GM12801 (cell line): ENCODE results near the gene MGRN1.

Source experiments
- TF ChIP-seq, protein P1 (sequence below): IDR thresholded peaks from one replicate; pipeline ENCODE4 v1.5.1; 2011; ENCODE audit warnings: control low read depth; ENCODE audit not compliant: insufficient read length; ENCODE audit errors: extremely low read depth

Gene MGRN1

GRCh38 chr16:4676831-4677230, 52.2 kb downstream of the MGRN1 start:
- TF ChIP-seq, protein P1, sequence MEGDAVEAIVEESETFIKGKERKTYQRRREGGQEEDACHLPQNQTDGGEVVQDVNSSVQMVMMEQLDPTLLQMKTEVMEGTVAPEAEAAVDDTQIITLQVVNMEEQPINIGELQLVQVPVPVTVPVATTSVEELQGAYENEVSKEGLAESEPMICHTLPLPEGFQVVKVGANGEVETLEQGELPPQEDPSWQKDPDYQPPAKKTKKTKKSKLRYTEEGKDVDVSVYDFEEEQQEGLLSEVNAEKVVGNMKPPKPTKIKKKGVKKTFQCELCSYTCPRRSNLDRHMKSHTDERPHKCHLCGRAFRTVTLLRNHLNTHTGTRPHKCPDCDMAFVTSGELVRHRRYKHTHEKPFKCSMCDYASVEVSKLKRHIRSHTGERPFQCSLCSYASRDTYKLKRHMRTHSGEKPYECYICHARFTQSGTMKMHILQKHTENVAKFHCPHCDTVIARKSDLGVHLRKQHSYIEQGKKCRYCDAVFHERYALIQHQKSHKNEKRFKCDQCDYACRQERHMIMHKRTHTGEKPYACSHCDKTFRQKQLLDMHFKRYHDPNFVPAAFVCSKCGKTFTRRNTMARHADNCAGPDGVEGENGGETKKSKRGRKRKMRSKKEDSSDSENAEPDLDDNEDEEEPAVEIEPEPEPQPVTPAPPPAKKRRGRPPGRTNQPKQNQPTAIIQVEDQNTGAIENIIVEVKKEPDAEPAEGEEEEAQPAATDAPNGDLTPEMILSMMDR, result no peak

DNA sequence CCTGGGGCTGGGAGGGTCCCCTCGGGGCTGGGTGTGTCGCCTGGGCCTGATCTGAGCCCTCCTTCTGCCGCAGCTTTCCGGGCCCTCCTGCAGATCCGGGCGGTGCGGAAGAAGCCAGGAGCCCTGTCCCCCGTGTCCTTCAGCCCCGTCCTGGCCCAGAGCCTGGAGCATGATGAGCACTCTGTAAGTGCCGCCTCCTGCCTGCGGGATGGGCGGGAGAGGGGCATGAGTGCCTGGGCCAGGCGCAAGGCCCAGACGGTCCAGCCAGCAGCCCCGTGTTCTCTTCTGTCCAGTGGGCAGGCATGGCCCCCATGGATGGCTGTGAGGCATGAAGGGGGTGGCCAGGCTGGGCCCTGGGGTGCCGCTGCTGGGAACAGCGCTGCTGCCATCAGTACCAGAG, 52.8 kb downstream of the MGRN1 start:
- TF ChIP-seq, protein P1, result no peak

GRCh38 chr16:4677994-4678393, 53.4 kb downstream of the MGRN1 start:
- TF ChIP-seq, protein P1, result no peak

DNA sequence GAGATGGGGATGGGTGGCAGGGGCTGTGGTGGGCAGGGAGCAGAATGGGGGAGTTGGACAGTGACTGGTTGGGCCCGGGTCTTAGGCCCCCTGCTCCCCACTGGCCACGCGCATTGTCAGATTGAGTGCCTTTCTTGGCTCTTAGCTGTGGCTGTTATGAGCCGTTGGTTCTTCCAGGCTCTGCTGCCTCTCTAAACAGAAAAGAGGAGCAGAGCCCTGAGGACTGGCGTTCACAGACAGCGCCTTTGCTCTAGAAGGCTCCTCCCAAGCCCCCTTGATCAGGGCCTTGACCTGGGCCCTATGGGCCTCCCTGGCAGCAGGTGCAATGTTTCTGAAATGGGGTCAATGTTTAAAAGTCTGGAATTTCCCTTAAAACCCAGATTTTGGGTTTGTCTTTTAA, 54.0 kb downstream of the MGRN1 start:
- TF ChIP-seq, protein P1, result no peak

DNA sequence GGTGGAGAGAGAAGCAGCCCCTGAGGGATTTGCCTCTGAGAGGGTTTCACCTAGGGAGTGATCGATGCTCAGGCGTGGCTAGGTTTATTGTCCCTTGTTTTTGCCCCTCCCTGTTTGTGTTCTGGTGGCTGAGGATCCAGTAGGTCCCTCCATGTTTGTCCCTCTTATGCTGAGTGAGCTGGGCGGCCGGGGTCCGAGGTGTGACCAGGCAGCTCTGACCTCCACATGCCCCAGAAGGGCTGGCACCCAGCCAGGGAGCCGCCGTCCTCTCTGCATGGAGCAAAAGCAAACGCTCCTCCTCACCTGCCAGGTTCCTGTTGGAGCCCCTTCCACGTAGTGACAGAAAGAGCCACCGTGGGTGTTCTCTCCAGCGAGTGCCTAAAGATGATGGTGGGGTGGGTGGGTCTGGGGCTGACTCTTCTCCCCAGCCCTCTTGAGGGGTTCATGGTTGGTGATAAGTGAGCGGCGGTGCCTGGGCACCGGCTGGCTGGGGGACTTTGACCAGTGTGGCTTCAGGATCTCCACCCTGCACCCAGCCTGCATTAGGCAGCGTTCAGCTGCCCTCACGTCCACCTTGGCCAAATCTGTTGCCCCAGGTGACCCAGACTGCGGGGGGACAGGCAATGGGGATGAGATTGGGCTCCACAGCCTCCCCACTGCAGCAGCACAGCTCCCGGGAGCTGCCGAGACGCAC, 54.7 kb downstream of the MGRN1 start:
- TF ChIP-seq, protein P1, result no peak

GRCh38 chr16:4679850-4680636, 55.4 kb downstream of the MGRN1 start:
- TF ChIP-seq, protein P1, result no peak

DNA sequence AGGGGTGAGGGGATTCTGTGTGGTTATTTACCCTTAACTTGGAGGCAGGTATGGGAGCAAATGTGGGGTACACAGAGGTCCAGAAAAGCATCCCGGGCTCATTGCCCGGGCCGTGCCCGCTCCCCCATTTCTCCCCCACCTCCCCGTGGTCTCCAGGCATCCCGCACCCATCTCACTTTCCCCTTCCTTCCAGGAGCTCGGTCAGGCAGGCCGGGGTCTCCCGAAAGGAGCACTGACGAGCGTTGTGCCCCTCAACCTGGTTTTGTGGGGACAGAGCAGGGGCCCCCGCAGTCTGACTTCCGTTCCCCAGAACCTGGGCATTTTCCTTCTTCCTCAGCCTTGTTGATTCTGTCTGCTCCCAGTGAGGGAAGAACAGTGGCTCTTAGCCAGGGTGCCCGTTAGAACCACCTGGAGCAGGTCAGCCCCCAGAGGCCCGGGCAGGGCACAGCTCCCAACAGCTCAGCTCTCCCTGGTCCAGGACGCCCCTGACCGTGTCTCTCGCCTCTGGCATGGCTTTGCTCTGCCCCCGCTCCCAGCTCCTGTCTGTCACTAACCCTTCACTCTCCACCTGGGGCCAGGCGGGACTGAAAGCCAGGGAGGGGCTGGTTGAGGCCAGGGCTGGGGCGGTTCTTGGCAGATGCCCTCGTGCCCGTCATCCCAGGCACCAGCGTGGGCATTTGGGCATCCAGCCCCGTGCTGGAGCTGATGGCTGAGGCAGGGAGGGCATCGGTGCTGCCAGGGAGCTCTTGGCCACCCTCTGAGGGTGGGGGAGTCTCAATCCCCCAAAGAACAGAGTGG, 56.2 kb downstream of the MGRN1 start:
- TF ChIP-seq, protein P1, result no peak
